OCI-LY3 (cell line): ENCODE measurements around the gene EEIG2.

Experiments
- H2AFZ ChIP-seq: fragments of 200-600, 300-600 bp; shearing (Covaris generic); 2 replicates; pipeline ENCODE4 v1.6.0; 2014; ENCODE audit warnings: antibody characterized with exemption, low read depth, low read length
- H3K27ac ChIP-seq: fragments of 200-600, 300-600 bp; sonication (generic); 2 replicates; pipeline ENCODE4 v1.5.1; 2014; ENCODE audit warnings: mild to moderate bottlenecking, low read length, moderate library complexity, mixed read lengths
- H3K27me3 ChIP-seq: fragments of 200-600, 300-600 bp; sonication (generic); 2 replicates; pipeline ENCODE4 v1.6.1; 2014; ENCODE audit warnings: low read depth, low read length, mixed read lengths
- H3K36me3 ChIP-seq: fragments of 200-600, 300-600 bp; sonication (generic); replicated peaks from 2 replicates; pipeline ENCODE3; 2014; ENCODE audit warnings: low read depth, low read length, mixed read lengths
- H3K4me1 ChIP-seq: fragments of 300-600, 200-600 bp; sonication (generic); 2 replicates; pipeline ENCODE4 v1.6.1; 2014; ENCODE audit warnings: low read length, mixed read lengths
- H3K4me2 ChIP-seq: fragments of 200-600, 300-600 bp; sonication (generic); 2 replicates; pipeline ENCODE4 v1.6.1; 2014; ENCODE audit warnings: low read length, mixed read lengths
- H3K4me3 ChIP-seq: fragments of 300-600, 200-600 bp; sonication (generic); 2 replicates; pipeline ENCODE4 v1.5.1; 2014; ENCODE audit warnings: antibody characterized with exemption, mild to moderate bottlenecking, low read length, moderate library complexity
- H3K79me2 ChIP-seq: fragments of 300-600, 200-600 bp; shearing (Covaris generic); 2 replicates; pipeline ENCODE4 v1.6.1; 2014; ENCODE audit warnings: mild to moderate bottlenecking, low read length, mixed read lengths
- H3K9ac ChIP-seq: fragments of 300-600, 200-600 bp; shearing (Covaris generic); 2 replicates; pipeline ENCODE4 v1.6.0; 2014; ENCODE audit warnings: mild to moderate bottlenecking, low read length, moderate library complexity
- H3K9me3 ChIP-seq: fragments of 200-600, 300-600 bp; shearing (Covaris generic); 2 replicates; pipeline ENCODE4 v1.6.1; 2014; ENCODE audit warnings: low read length, mixed read lengths; ENCODE audit not compliant: insufficient read depth
- H4K20me1 ChIP-seq: fragments of 200-600, 300-600 bp; sonication (generic); 2 replicates; pipeline ENCODE4 v1.6.1; 2016; ENCODE audit warnings: low read length, mixed read lengths; ENCODE audit not compliant: insufficient read depth
- CTCF ChIP-seq: fragments of 200-600, 300-600 bp; sonication (generic); IDR thresholded peaks from 2 replicates; pipeline ENCODE4 v1.5.1; 2014; ENCODE audit warnings: antibody characterized with exemption, low read length, low read depth
- EZH2phosphoT487 ChIP-seq: fragments of 200-600 bp; shearing (Covaris generic); IDR thresholded peaks from 2 replicates; pipeline ENCODE4 v1.6.1; 2018; ENCODE audit warnings: antibody characterized with exemption, mixed run types, low read depth

Gene EEIG2

DNA sequence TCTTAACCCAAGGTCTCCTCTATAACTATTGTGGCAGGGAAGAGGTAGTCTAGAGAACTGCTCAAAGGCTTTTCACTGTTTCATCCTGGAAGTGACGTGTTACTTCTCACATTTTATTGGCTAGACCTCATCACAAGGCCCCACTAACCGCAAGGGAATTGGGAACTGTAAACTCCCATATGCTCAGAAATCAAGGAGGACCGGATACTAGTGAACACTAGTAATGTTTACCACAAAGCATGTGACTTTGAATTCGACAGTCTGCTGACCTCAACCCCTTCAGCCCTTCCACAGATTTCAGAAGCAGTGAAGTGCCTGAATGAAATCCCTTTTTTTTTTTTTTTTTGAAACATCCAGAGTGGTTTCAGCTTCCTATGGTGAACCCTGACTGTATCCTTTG, 3.4 kb upstream of the EEIG2 start:
- peaks cover 3% of the 10 kb centered on the region; the same call in 1 of the 2 replicates for H3K79me2 ChIP-seq
- peak overlapping the region; percentile 30; the same call in 1 of the 2 replicates for H3K9ac ChIP-seq
- H3K27me3 ChIP-seq: no peaks in the 10 kb centered on the region
- H3K36me3 ChIP-seq: no peaks in the 10 kb centered on the region
- H3K4me3 ChIP-seq: no peak overlapping the region
- TF ChIP-seq EZH2phosphoT487 (no peak), CTCF (no peak)
- H4K20me1 ChIP-seq: 0 out of 2 replicates have a peak, but pooled peaks cover 3% of the 10 kb centered on the region
- no peak overlapping the region for H2AFZ ChIP-seq
- H3K9me3 ChIP-seq: no peaks in the 10 kb centered on the region
- peaks cover 56% of the 10 kb centered on the region for H3K4me1 ChIP-seq
- H3K27ac ChIP-seq: peak overlapping the region; percentile 77
- H3K4me2 ChIP-seq: peak overlapping the region; percentile 57

GRCh38 chr1:108557296-108557695, 2.6 kb upstream of the EEIG2 start:
- Histone ChIP-seq H3K4me2 (peak overlapping the region; percentile 57), H3K9ac (peak overlapping the region; percentile 40)

GRCh38 chr1:108560189-108560873, 431 bp downstream of the EEIG2 start:
- peak overlapping the region; percentile 60 for H2AFZ ChIP-seq
- 0 out of 2 replicates have a peak overlapping the region, but pooled peaks have one; percentile 6 for H3K27ac ChIP-seq

More at GRCh38 chr1:108557296-108557695, 2.6 kb upstream of the EEIG2 start:
- Histone ChIP-seq H4K20me1 (peaks cover 7% of the 10 kb centered on the region; the same call in 1 of the 2 replicates), H3K27ac (peak overlapping the region; percentile 77), H2AFZ (peak overlapping the region; percentile 50; the same call in 1 of the 2 replicates), H3K9me3 (no peaks in the 10 kb centered on the region), H3K79me2 (peaks cover 3% of the 10 kb centered on the region; the same call in 1 of the 2 replicates), H3K4me1 (peaks cover 51% of the 10 kb centered on the region), H3K36me3 (no peaks in the 10 kb centered on the region), H3K27me3 (no peaks in the 10 kb centered on the region), H3K4me3 (0 out of 2 replicates have a peak overlapping the region, but pooled peaks have one; percentile 28)
- no peak for TF ChIP-seq CTCF
- no peak for TF ChIP-seq EZH2phosphoT487

More at GRCh38 chr1:108560189-108560873, 431 bp downstream of the EEIG2 start:
- Histone ChIP-seq H3K27me3 (no peaks in the 10 kb centered on the region), H3K4me2 (peak overlapping the region; percentile 85), H4K20me1 (peaks cover 10% of the 10 kb centered on the region; the same call in 1 of the 2 replicates), H3K9ac (peak overlapping the region; percentile 71), H3K79me2 (peaks cover 3% of the 10 kb centered on the region), H3K36me3 (no peaks in the 10 kb centered on the region), H3K4me1 (peaks cover 47% of the 10 kb centered on the region), H3K4me3 (peak overlapping the region; percentile 89), H3K9me3 (no peaks in the 10 kb centered on the region)
- TF ChIP-seq EZH2phosphoT487 (no peak), CTCF (no peak)
